Fibroblast of pulmonary artery (primary cell): ENCODE measurements around the gene FAM114A2.
A peak's percentile ranks its signal among the peaks of the same experiment; 100 is the strongest.

Source experiments
- DNase-seq: peaks from one replicate; pipeline ENCODE4 v3.0.0-alpha.2; 2010; ENCODE audit warnings: low read depth
- H3K4me3 ChIP-seq: replicated peaks from 2 replicates; pipeline ENCODE4 v1.5.1; 2011; ENCODE audit warnings: low read depth, mild to moderate bottlenecking, control low read depth, low read length, moderate library complexity
- TF ChIP-seq, protein P1 (sequence below): IDR thresholded peaks from 2 replicates; pipeline ENCODE4 v1.5.1; 2011; ENCODE audit warnings: mild to moderate bottlenecking, control low read depth, low read length, inconsistent platforms; ENCODE audit errors: missing control alignments

FAM114A2 gene

DNA sequence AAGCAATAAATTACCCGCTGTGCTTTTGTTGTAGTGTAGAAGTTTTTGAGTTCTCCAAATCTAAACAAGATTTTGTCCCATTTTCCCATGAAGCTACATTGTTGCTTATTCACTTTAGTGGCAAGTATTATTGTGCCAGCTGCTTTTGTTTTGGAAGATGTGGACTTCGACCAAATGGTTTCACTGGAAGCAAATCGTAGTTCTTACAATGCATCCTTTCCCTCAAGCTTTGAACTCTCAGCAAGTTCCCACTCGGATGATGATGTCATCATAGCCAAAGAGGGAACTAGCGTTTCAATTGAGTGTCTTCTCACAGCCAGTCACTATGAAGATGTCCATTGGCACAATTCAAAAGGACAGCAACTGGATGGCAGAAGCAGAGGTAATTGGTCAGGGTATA lies 10.9 kb upstream of the FAM114A2 start:
- TF ChIP-seq, protein P1, sequence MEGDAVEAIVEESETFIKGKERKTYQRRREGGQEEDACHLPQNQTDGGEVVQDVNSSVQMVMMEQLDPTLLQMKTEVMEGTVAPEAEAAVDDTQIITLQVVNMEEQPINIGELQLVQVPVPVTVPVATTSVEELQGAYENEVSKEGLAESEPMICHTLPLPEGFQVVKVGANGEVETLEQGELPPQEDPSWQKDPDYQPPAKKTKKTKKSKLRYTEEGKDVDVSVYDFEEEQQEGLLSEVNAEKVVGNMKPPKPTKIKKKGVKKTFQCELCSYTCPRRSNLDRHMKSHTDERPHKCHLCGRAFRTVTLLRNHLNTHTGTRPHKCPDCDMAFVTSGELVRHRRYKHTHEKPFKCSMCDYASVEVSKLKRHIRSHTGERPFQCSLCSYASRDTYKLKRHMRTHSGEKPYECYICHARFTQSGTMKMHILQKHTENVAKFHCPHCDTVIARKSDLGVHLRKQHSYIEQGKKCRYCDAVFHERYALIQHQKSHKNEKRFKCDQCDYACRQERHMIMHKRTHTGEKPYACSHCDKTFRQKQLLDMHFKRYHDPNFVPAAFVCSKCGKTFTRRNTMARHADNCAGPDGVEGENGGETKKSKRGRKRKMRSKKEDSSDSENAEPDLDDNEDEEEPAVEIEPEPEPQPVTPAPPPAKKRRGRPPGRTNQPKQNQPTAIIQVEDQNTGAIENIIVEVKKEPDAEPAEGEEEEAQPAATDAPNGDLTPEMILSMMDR = no peak
- no peak for DNase-seq
- H3K4me3 ChIP-seq = no peak overlapping the region

DNA sequence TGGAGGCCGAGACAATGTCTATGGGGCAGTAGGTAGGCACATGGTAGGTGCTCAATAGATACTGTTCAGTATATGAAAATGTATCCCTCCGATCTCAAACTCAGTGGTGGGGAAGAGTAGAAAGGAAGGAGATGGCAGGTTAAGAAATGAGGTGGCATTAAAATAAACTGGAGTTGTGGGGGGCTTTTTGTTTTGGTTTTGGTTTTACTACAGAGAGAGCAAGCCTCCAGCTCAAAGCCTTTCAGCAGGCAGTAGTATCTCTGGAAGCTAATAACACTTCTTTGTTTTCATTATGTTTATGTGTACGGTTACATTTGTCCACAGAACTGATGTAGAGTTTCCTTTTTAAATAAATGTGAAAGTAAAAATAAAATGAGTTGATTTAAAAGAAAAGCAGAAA lies 8.6 kb upstream of the FAM114A2 start:
- TF ChIP-seq, protein P1 = no peak
- H3K4me3 ChIP-seq = no peak overlapping the region
- no peak for DNase-seq

DNA sequence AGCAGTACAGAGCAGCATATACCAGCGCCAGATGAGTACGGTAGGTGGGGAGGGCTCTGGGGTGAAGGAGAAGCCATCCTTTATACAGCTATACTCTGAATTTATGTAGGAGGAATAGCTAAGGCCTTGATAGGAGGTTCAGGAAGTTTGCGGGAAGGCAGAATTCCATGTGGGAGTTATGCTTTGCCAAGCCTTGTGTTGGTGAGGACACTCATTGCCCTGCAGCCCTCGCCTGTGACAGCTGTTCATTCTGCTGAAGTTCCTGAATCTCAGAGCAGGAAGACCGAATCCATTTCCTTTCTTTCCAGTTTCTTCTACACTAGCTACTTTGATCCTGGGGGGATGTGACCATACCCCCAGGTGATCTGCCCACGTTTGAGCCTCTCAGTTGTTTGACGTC lies 7.8 kb upstream of the FAM114A2 start:
- DNase-seq = peak; percentile 16
- TF ChIP-seq, protein P1 = no peak
- no peak overlapping the region for H3K4me3 ChIP-seq

DNA sequence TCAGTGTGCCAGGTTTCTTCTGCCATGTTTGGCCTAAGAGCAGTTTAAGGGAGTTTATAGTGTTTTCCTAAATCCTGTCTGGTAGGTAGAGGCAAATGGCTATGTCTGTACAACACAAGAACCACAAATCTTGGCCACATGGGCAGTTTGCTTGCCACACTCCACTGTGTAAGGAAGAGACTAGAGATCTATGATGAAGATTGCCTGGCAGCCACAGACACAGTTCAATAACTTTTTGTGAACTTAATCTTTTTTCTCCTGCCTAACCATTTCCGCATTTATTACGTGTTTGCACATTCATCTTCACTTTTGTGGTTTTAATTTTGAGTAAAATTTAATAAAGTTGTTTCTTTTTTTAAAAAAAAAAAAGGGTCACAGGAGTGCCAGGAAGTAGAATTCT lies 5.9 kb upstream of the FAM114A2 start:
- TF ChIP-seq, protein P1 = no peak
- no peak for DNase-seq

DNA sequence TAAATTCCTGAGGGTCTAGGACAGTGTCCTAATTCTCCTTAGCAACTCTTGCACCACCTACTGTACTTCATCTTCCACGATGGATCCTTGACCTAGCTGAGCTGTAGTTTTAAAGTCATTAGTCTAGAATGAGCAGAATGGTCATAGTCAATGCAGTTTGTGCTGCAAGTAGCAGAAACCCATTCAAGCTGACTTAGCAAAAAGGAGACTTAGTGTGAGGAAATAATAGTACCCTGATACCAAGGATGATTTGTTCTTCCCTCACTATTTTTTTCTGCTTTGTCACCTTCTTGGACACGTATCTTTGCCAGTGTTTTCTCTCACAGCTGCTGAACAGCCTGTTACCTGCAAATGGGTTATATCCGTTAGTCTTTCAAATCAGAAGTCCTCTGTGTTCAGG lies 5.4 kb upstream of the FAM114A2 start:
- TF ChIP-seq, protein P1 = no peak
- H3K4me3 ChIP-seq = no peak overlapping the region
- DNase-seq = no peak

More for the DNA sequence above, 5.9 kb upstream of the FAM114A2 start:
- no peak overlapping the region for H3K4me3 ChIP-seq

DNA sequence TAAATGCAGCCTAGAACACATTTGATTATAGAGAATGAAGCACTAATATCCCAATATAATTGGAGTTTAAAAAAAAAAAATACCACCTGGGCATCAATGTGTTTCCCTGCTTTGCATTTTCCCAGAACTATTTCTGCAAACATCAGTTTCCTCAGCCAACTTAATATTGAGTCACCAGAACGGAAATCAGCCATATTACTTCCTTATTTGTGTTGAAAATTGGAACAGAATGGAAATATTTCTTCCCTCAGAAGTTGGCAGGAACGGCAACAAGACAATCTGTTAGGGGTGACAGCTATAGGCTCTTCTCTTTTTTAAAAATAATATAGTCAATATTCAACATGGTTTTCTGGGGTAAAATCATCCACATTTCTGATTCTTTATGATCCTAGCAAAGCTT lies 4.1 kb upstream of the FAM114A2 start:
- TF ChIP-seq, protein P1 = no peak
- H3K4me3 ChIP-seq = no peak overlapping the region
- DNase-seq = peak; percentile 69

DNA sequence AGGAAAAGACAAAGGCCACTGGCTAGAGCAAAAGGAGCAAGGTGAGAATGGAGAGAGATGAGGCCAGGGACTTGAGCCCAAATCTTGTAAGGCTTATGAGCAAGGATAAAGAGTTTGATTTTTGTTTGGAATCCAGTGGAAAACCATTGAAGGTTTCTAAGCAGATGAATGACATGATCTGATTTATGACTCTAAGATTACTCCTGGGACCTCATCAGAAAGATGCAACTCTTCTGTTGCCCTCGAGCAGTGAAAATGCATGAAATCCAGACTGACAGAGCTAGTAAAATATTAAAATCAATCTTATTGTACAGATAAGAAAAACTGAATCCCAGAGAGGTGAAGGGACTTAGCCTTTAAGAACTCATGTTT lies 734 bp upstream of the FAM114A2 start:
- no peak for DNase-seq
- TF ChIP-seq, protein P1 = no peak
- peak overlapping the region; percentile 84 for H3K4me3 ChIP-seq
